Keratinocyte (primary cell): Measurements from ENCODE around the gene FAM219A.

Experiments
- EZH2 ChIP-seq: IDR thresholded peaks from one replicate; pipeline ENCODE4 v1.6.1; 2012; ENCODE audit warnings: inconsistent platforms, mild to moderate bottlenecking, low read length, moderate library complexity
- TF ChIP-seq, protein P1 (sequence below), 3 experiments: IDR thresholded peaks in 1 of 3; conservative IDR thresholded peaks in 1 of 3; optimal IDR thresholded peaks in 1 of 3; 2 replicates in 2 of 3; 3 replicates in 1 of 3; pipeline versions ENCODE3 to v1.5.1; 2011; ENCODE audit warnings: low read length in 3 of 3, mild to moderate bottlenecking in 3 of 3, moderate library complexity in 2 of 3, control low read depth in 1 of 3, inconsistent platforms in 1 of 3; ENCODE audit not compliant: insufficient read depth in 2 of 3; ENCODE audit errors: extremely low read depth in 1 of 3

DNA sequence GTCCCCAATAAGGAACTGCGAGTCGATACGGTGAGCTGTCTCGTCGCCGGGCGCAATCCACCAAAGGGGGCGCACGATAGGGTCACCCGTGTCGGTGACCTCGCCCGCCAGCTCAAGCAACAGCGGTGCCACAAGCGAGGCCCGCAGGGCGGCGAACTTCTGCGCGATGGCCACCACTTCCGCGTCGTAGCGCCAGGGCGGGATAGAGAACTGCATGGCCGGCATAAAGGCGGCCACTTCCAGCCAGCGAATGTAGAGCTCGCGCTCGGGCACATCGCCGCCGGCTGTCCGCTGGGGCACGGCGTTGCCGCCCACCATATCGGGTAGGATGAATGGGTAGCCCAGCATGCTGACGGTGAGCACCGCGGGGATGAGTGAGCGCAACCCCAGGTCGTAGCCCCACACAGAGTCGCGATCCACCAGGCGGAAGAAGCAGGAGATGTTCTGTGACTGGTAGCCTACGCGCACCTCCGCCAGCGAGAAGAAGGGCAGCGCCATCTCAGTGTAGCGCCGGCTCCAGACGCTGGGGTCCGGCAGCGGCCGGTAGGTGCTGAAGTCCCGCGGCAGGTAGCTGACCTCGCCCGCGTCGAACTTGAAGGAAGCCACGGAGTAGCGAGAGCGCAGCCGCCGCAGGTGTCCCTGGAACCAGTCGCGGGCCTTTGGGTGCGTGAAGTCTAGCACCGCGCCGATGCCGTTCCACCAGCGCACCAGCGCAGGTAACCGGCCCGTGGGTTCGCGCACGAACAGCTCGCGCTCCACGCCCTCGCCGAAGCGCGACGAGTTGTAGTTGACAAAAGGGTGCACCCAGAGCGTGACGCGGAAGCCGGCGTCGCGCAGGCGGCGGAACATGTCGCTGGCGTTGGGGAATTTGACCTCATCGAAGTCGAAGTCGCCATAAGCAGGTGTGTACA, 87.1 kb downstream of the FAM219A start:
- TF ChIP-seq, protein P1, sequence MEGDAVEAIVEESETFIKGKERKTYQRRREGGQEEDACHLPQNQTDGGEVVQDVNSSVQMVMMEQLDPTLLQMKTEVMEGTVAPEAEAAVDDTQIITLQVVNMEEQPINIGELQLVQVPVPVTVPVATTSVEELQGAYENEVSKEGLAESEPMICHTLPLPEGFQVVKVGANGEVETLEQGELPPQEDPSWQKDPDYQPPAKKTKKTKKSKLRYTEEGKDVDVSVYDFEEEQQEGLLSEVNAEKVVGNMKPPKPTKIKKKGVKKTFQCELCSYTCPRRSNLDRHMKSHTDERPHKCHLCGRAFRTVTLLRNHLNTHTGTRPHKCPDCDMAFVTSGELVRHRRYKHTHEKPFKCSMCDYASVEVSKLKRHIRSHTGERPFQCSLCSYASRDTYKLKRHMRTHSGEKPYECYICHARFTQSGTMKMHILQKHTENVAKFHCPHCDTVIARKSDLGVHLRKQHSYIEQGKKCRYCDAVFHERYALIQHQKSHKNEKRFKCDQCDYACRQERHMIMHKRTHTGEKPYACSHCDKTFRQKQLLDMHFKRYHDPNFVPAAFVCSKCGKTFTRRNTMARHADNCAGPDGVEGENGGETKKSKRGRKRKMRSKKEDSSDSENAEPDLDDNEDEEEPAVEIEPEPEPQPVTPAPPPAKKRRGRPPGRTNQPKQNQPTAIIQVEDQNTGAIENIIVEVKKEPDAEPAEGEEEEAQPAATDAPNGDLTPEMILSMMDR (optimal IDR thresholded peaks at IDR 0.05 in 1 of 3, IDR thresholded peaks at IDR 0.05 in 1 of 3, conservative IDR thresholded peaks at IDR 0.05 in 1 of 3; ENCODE audit: extremely low read depth in 1 of 3, insufficient read depth in 2 of 3, low read length in 3 of 3), result no peak
- TF ChIP-seq EZH2, result no peak
